HG02852 (cell line): ENCODE data around the gene SYNE3.

Experiments
- ATAC-seq: cut with Tn5 transposase; IDR thresholded peaks from one replicate; pipeline ENCODE4 v1.9.1; 2021; ENCODE audit warnings: mild to moderate bottlenecking, moderate library complexity; ENCODE audit not compliant: unreplicated experiment

The SYNE3 gene

DNA sequence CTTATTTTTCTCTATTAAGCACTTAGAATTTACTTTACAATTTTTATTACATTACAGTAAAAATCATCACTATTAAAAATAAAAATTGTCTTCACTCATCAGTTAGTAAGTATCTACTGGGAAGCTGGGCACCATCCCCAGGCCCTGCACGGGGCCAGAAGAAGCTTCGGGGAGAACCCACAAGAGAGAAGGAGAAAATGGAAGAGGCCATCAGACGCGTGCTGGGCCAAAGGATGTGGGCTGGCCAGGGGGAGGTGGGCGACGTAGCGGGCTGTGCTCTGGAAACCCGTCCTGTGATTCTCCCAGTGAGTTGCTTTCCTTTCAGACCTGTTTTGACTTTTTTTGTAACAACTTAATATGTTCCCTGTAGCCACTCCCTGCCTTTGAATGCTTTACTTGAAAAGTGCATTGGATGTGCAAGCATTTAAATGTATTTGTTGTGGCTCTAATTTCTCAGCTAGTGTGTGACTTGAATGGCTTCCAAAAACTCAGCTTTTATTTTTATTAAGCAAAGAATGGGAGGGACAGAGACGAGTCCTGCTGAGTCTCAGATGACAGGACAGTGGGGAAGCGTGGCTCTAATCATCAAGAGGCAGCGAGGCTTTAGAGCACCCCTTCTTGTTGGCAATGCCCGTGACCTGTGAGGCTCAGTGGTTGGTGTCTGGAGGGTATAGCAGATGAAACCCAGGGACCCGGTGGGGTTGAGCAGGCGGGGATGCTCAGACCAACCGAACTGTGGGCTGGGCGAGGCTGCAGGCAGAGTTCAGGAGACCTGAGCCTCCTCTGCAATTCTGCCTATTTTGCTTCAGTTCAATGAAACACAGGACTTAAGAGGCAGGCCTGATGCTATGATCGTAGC, 38.8 kb downstream of the SYNE3 start:
- no peak for ATAC-seq

DNA sequence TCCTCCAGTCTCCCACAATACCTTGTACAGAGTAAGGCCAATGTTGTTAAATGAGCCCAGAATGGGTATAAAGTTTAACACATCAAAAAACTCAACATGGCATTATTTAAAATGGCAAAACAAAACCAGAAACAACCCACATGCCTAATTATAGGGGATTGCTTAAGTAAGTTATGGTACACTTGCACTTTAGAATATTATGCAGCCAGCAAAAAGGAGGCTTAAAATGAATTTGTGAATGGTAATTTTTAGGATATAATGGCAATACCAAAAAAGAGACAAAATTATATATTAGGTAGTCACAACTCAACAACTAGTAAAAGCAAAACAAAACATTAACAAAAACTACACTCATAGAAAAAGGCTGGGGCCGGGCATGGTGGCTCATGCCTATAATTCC, 39.7 kb downstream of the SYNE3 start:
- no peak for ATAC-seq

DNA sequence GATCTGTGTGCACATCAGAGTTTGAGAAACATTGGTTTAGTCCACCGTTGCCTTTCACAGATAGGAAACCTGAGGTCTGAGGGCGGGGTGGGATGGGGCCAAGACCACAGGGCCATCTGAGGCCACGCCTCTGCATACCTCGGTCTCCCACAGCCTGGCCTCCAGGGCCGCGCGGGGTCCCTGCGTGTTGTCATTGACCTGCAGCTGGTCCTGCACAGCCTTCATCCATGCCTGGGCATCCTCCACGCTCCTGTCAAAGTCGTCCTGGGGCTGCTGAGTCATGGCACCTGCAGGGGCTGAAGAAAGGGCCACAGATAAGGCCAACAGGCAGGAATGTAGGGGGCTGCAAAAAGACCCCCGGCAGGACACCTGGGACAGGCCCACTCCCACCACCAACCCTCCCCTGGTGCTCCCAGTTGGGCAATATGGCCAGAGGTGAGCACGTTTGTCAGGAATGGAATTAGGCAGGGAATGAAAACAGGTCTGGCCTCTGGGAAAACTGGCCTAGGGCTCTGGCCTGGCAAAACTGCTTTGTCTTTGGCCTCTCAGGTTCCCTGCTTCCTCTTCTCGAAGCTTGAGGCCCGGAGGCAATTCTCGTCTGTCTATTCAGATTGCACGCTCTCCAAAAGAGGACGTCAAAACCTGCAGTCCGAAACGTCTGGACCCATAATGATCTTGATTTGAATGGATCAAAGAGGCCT, 40.8 kb downstream of the SYNE3 start:
- no peak for ATAC-seq

DNA sequence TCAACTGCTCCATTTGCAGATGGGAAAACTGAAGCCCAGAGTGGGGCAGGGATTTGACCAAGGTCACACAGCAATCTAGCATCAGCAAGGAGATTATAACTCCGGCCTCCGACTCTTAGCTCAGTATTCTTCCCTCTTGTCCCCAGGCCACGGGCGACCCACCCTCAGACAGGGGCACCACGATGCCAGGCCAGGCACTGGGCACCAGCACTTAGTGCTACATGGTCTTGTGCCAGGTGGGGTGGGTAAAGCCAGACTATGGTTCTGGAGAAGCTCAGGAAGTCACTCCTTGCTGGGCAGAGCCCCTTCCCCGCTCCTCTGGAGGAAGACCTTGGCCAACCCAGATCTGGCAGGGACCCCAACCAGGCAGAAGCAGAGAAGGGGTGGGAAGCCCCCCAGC, 41.5 kb downstream of the SYNE3 start:
- ATAC-seq, result no peak

DNA sequence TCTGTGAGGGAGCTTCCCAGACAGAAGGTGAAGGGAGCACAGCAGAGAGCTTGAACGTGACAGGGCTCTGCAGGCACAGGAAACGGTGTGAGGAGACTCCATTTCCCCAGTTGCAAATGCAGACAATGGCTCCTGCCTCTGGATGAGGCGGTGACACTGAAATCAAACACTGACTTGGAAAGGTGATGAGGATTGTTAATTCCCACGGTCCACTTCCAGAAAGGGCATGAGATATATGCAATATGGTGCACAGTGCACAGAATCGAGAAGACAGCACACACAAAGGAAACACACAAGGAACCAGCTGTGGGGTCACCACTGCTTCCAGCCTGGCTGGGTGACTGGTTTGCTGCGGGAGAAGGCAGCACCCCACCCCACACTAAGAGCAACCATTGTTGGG, 42.0 kb downstream of the SYNE3 start:
- ATAC-seq, result no peak

- ATAC-seq, result no peak
These were observed 43.6 kb downstream of the SYNE3 start for GRCh38 chr14:95472819-95473251.

- no peak for ATAC-seq
These were observed 45.0 kb downstream of the SYNE3 start for GRCh38 chr14:95471476-95471875.

DNA sequence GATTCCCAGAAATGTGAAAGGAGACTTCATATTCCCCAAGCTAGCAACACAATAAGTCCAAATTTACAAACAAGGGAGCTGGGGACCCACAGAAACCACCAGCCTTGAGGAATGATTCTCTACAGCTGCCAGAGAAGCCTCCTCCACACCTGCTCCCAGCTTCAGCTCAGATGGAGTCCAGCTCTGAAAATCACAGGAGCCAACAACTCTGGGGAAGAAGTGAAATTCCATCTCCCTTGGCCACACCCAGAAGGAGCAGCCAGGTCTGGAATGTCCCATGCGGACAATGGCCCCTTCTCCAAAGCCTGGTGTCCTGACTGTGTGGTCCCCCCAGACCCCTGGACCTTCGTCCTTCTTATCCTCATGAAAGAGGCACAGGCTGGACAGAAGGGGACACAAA, 45.4 kb downstream of the SYNE3 start:
- ATAC-seq, result no peak

GRCh38 chr14:95469134-95469481, 47.3 kb downstream of the SYNE3 start:
- no peak for ATAC-seq

GRCh38 chr14:95468448-95469133, 47.9 kb downstream of the SYNE3 start:
- ATAC-seq, result no peak

DNA sequence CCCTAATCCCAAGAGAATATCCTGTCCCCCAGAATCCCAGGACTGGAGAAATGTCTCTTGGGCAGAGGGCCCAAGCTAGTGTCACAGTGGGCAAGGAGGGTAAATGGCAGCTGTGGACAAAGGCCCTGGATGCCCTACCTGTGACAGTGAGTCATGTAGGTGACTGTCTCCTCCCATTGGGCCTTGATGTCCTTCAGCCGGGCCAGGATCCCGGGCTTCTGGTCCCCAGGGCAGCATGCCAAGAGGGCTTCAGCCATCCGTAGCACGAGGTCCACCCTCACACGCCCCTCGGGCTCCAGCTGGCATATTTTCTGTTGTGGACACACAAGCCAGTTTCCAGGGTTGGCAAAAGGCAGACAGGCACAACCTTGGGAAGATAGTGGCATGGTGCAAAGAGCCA, 48.8 kb downstream of the SYNE3 start:
- no peak for ATAC-seq

DNA sequence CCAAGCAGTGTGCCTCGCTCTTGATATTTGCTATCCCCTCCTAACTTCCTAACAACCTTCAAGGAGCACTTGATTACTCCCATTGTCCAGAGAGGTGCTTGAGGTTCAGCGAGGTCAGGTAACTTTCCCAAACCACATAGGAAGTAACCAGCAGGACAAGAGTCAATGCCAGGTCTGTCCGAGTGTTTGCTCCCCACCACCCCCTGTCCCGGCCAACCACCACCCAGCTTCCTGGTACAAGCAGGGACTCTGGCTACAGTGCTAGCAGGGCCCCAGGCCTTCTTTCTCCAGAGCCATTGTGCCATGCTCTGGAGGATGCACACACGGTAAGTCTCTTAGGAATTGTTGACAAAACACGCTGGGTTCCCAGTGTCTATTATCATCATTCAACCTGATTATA, 49.2 kb downstream of the SYNE3 start:
- ATAC-seq, result no peak
